ENCODE results near the gene ATRNL1.

Gene ATRNL1

GRCh38 chr10:115066528-115066927, 26.6 kb upstream of the ATRNL1 start:
- no peaks in the 10 kb centered on the region for H3K27me3 ChIP-seq (ENCODE audit: insufficient read depth, low read length, poor library complexity)
- no peak overlapping the region for H3K4me3 ChIP-seq (ENCODE audit: low read depth in 1 of 2, low read length in 2 of 2)
- H4K20me1 ChIP-seq (ENCODE audit: insufficient read depth, low read length) = no peaks in the 10 kb centered on the region
- no peak overlapping the region for H3K4me2 ChIP-seq (ENCODE audit: insufficient read depth, low read length)
- H3K9me3 ChIP-seq (ENCODE audit: insufficient read depth, low read length, severe bottlenecking) = no peaks in the 10 kb centered on the region
- H3K36me3 ChIP-seq (ENCODE audit: insufficient read depth, low read length) = no peaks in the 10 kb centered on the region
- no peak overlapping the region for H3K9ac ChIP-seq (ENCODE audit: low read depth, low read length)
- H2AFZ ChIP-seq (ENCODE audit: low read depth, low read length) = no peak overlapping the region
- no peaks in the 10 kb centered on the region for H3K79me2 ChIP-seq (ENCODE audit: insufficient read depth, low read length)
- no peak for ATAC-seq (ENCODE audit: insufficient read depth, low read depth)
- H3K27ac ChIP-seq (ENCODE audit: low read length) = no peak overlapping the region
- TF ChIP-seq CTCF (IDR thresholded peaks at IDR 0.05; ENCODE audit: borderline replicate concordance, extremely low read depth, low read length, poor library complexity, severe bottlenecking) = no peak
- TF ChIP-seq EZH2 (IDR thresholded peaks at IDR 0.05; ENCODE audit: borderline replicate concordance, low read depth, low read length, severe bottlenecking) = no peak
- no peak for DNase-seq
- H3K4me1 ChIP-seq (ENCODE audit: insufficient read depth, low read length) = no peaks in the 10 kb centered on the region

- ATAC-seq (ENCODE audit: insufficient read depth, low read depth) (no peak), DNase-seq (no peak)
- Histone ChIP-seq H3K9ac (ENCODE audit: low read depth, low read length) (no peak overlapping the region), H2AFZ (ENCODE audit: low read depth, low read length) (no peak overlapping the region), H3K4me1 (ENCODE audit: insufficient read depth, low read length) (no peaks in the 10 kb centered on the region), H3K4me2 (ENCODE audit: insufficient read depth, low read length) (no peak overlapping the region), H3K79me2 (ENCODE audit: insufficient read depth, low read length) (no peaks in the 10 kb centered on the region), H3K9me3 (ENCODE audit: insufficient read depth, low read length, severe bottlenecking) (no peaks in the 10 kb centered on the region), H3K27ac (ENCODE audit: low read length) (no peak overlapping the region), H3K36me3 (ENCODE audit: insufficient read depth, low read length) (no peaks in the 10 kb centered on the region), H3K27me3 (ENCODE audit: insufficient read depth, low read length, poor library complexity) (peaks cover 2% of the 10 kb centered on the region), H4K20me1 (ENCODE audit: insufficient read depth, low read length) (no peaks in the 10 kb centered on the region), H3K4me3 (ENCODE audit: low read depth in 1 of 2, low read length in 2 of 2) (no peak overlapping the region)
- no peak for TF ChIP-seq CTCF (IDR thresholded peaks at IDR 0.05; ENCODE audit: borderline replicate concordance, extremely low read depth, low read length, poor library complexity, severe bottlenecking)
Measured at GRCh38 chr10:115073796-115074195, 19.4 kb upstream of the ATRNL1 start.

GRCh38 chr10:115082506-115082905, 10.7 kb upstream of the ATRNL1 start:
- H3K36me3 ChIP-seq (ENCODE audit: insufficient read depth, low read length) = no peaks in the 10 kb centered on the region
- no peak for ATAC-seq (ENCODE audit: insufficient read depth, low read depth)
- H3K4me2 ChIP-seq (ENCODE audit: insufficient read depth, low read length) = no peak overlapping the region
- H3K9me3 ChIP-seq (ENCODE audit: insufficient read depth, low read length, severe bottlenecking) = peaks cover 9% of the 10 kb centered on the region
- no peaks in the 10 kb centered on the region for H4K20me1 ChIP-seq (ENCODE audit: insufficient read depth, low read length)
- H3K4me3 ChIP-seq (ENCODE audit: low read depth in 1 of 2, low read length in 2 of 2) = no peak overlapping the region
- no peak overlapping the region for H3K9ac ChIP-seq (ENCODE audit: low read depth, low read length)
- H3K27ac ChIP-seq (ENCODE audit: low read length) = no peak overlapping the region
- H3K79me2 ChIP-seq (ENCODE audit: insufficient read depth, low read length) = no peaks in the 10 kb centered on the region
- H2AFZ ChIP-seq (ENCODE audit: low read depth, low read length) = no peak overlapping the region
- TF ChIP-seq EZH2 (IDR thresholded peaks at IDR 0.05; ENCODE audit: borderline replicate concordance, low read depth, low read length, severe bottlenecking) = no peak
- TF ChIP-seq CTCF (IDR thresholded peaks at IDR 0.05; ENCODE audit: borderline replicate concordance, extremely low read depth, low read length, poor library complexity, severe bottlenecking) = no peak
- DNase-seq = no peak
- no peaks in the 10 kb centered on the region for H3K4me1 ChIP-seq (ENCODE audit: insufficient read depth, low read length)
- no peaks in the 10 kb centered on the region for H3K27me3 ChIP-seq (ENCODE audit: insufficient read depth, low read length, poor library complexity)

GRCh38 chr10:115084277-115084850, 8.8 kb upstream of the ATRNL1 start:
- no peak for ATAC-seq (ENCODE audit: insufficient read depth, low read depth)

More at GRCh38 chr10:115084277-115084850, 8.8 kb upstream of the ATRNL1 start:
- no peak overlapping the region for H2AFZ ChIP-seq (ENCODE audit: low read depth, low read length)
- no peaks in the 10 kb centered on the region for H4K20me1 ChIP-seq (ENCODE audit: insufficient read depth, low read length)
- no peaks in the 10 kb centered on the region for H3K36me3 ChIP-seq (ENCODE audit: insufficient read depth, low read length)
- H3K4me1 ChIP-seq (ENCODE audit: insufficient read depth, low read length) = no peaks in the 10 kb centered on the region
- no peak overlapping the region for H3K9ac ChIP-seq (ENCODE audit: low read depth, low read length)
- no peak overlapping the region for H3K4me2 ChIP-seq (ENCODE audit: insufficient read depth, low read length)
- H3K79me2 ChIP-seq (ENCODE audit: insufficient read depth, low read length) = no peaks in the 10 kb centered on the region
- H3K27ac ChIP-seq (ENCODE audit: low read length) = no peak overlapping the region
- DNase-seq = no peak
- H3K4me3 ChIP-seq (ENCODE audit: low read depth in 1 of 2, low read length in 2 of 2) = no peak overlapping the region
- TF ChIP-seq CTCF (IDR thresholded peaks at IDR 0.05; ENCODE audit: borderline replicate concordance, extremely low read depth, low read length, poor library complexity, severe bottlenecking) (no peak), EZH2 (IDR thresholded peaks at IDR 0.05; ENCODE audit: borderline replicate concordance, low read depth, low read length, severe bottlenecking) (no peak)
- peaks cover 6% of the 10 kb centered on the region for H3K9me3 ChIP-seq (ENCODE audit: insufficient read depth, low read length, severe bottlenecking)
- no peaks in the 10 kb centered on the region for H3K27me3 ChIP-seq (ENCODE audit: insufficient read depth, low read length, poor library complexity)
